ENCODE data around the gene ELMO1. TPM values are rescaled to one million over a fixed set of nuclear protein-coding genes. Genes with fewer than 3 reads are reported as not detected.

The ELMO1 gene
- total RNA-seq, 4 donors from 2014 or later: 24.6 to 120 (median 71.9) TPM

GRCh38 chr7:37068902-37069301, 379.8 kb downstream of the ELMO1 start:
- TF ChIP-seq POLR2A (IDR thresholded peaks at IDR 0.05) (no peak), EP300 (IDR thresholded peaks at IDR 0.05; ENCODE audit: low read depth) (no peak), POLR2AphosphoS5 (IDR thresholded peaks at IDR 0.05) (no peak)
- TF ChIP-seq, protein P1, sequence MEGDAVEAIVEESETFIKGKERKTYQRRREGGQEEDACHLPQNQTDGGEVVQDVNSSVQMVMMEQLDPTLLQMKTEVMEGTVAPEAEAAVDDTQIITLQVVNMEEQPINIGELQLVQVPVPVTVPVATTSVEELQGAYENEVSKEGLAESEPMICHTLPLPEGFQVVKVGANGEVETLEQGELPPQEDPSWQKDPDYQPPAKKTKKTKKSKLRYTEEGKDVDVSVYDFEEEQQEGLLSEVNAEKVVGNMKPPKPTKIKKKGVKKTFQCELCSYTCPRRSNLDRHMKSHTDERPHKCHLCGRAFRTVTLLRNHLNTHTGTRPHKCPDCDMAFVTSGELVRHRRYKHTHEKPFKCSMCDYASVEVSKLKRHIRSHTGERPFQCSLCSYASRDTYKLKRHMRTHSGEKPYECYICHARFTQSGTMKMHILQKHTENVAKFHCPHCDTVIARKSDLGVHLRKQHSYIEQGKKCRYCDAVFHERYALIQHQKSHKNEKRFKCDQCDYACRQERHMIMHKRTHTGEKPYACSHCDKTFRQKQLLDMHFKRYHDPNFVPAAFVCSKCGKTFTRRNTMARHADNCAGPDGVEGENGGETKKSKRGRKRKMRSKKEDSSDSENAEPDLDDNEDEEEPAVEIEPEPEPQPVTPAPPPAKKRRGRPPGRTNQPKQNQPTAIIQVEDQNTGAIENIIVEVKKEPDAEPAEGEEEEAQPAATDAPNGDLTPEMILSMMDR (IDR thresholded peaks at IDR 0.05): no peak
- WGBS, 2 donors (ENCODE audit: low coverage in 1 of 2): 40 to 47% methylated on average over 1 of the region's 1 CpG
- Histone ChIP-seq H3K9me3 (no peaks in the 10 kb centered on the region), H3K4me3 (no peak overlapping the region), H3K27ac (no peak overlapping the region), H3K27me3 (no peaks in the 10 kb centered on the region), H3K4me1 (no peaks in the 10 kb centered on the region), H3K36me3 (no peaks in the 10 kb centered on the region)
- in situ Hi-C loops (cut with MboI; ENCODE audit: low pct_ligation_motif_present in 1 of 4, low pct_unique_long_range_greater_than_20kb in 1 of 4, low sequenced_read_pairs in 3 of 4) (no loop called here), intact Hi-C loops (cut with DNase I; ENCODE audit: low total_unique reads) (no loop called here)
- no peak for DNase-seq

DNA sequence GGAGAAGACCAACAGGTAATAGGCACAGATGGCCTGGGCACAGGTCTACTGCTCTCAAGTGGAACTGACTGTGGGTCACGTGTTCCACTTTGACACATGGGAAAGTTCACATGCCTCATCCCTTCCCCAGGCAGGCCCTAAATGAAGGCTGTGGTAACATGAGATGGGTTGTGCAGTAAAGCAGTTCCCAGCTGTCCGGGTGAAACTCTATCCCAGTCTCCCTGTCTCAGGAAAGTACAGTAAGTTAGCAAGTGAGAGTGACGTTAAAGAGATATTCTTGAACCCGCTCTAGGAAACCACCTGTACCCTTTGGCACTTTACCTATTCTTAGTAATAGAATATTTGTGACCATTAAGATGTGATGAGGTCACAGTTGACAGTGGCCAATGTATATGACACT, 380.6 kb downstream of the ELMO1 start:
- intact Hi-C loops (cut with DNase I; ENCODE audit: low total_unique reads): no loop called here
- TF ChIP-seq POLR2A (IDR thresholded peaks at IDR 0.05): no peak
- TF ChIP-seq POLR2AphosphoS5 (IDR thresholded peaks at IDR 0.05): no peak
- TF ChIP-seq, protein P1 (IDR thresholded peaks at IDR 0.05): no peak
- TF ChIP-seq EP300 (IDR thresholded peaks at IDR 0.05; ENCODE audit: low read depth): no peak
- no peaks in the 10 kb centered on the region for H3K27me3 ChIP-seq
- WGBS, 2 donors (ENCODE audit: low coverage in 1 of 2): 81 to 93% methylated on average over 3 to 4 of the region's 4 CpGs
- in situ Hi-C loops (cut with MboI; ENCODE audit: low pct_ligation_motif_present in 1 of 4, low pct_unique_long_range_greater_than_20kb in 1 of 4, low sequenced_read_pairs in 3 of 4): no loop called here
- H3K36me3 ChIP-seq: no peaks in the 10 kb centered on the region
- H3K27ac ChIP-seq: no peak overlapping the region
- no peaks in the 10 kb centered on the region for H3K9me3 ChIP-seq
- H3K4me3 ChIP-seq: no peak overlapping the region
- H3K4me1 ChIP-seq: no peaks in the 10 kb centered on the region
- DNase-seq: no peak

DNA sequence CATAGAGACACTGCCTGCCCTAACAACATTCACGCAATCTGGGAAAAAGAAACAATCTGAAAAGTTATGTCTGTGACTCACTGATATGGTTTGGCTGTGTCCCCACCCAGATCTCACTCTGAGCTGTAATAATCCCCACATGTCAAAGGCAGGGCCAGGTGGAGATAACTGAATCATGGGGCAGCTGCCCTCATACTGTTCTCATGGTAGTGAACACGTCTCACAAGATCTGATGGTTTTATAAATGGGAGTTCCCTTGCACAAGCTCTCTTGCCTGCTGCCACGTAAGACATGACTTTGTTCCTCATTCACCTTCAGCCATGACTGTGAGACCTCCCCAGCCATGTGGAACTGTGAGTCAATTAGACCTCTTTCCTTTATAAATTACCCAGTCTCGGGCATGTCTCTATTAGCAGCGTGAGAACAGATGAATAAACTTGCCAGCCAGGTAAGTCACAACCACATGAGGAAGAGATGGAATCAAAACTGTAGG, 382.8 kb downstream of the ELMO1 start:
- WGBS, 2 donors (ENCODE audit: low coverage in 1 of 2): 65 to 72% methylated on average over 2 to 5 of the region's 5 CpGs
- no peaks in the 10 kb centered on the region for H3K36me3 ChIP-seq
- H3K27ac ChIP-seq: no peak overlapping the region
- intact Hi-C loops (cut with DNase I; ENCODE audit: low total_unique reads) (no loop called here), in situ Hi-C loops (cut with MboI; ENCODE audit: low pct_ligation_motif_present in 1 of 4, low pct_unique_long_range_greater_than_20kb in 1 of 4, low sequenced_read_pairs in 3 of 4) (no loop called here)
- no peak overlapping the region for H3K4me3 ChIP-seq
- H3K4me1 ChIP-seq: no peaks in the 10 kb centered on the region
- no peaks in the 10 kb centered on the region for H3K27me3 ChIP-seq
- no peak for TF ChIP-seq POLR2AphosphoS5 (IDR thresholded peaks at IDR 0.05)
- TF ChIP-seq, protein P1 (IDR thresholded peaks at IDR 0.05): no peak
- no peak for TF ChIP-seq EP300 (IDR thresholded peaks at IDR 0.05; ENCODE audit: low read depth)
- TF ChIP-seq POLR2A (IDR thresholded peaks at IDR 0.05): no peak
- no peak for DNase-seq
- H3K9me3 ChIP-seq: no peaks in the 10 kb centered on the region

DNA sequence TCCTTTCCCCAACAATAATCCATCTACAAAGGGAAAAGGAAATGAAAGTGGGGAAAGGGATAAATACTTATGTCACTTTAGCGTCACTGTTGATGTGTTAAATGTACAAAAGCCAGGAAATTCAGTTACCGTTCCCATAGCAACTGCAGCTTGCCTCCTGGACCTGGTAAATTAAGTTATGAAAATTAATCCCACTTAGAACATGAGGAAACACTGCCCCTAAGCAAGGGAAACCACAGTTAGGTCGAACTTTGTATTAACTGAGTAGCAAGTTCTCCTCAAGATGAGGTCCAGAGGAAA, 386.2 kb downstream of the ELMO1 start:
- no peak for DNase-seq
- Histone ChIP-seq H3K27me3 (no peaks in the 10 kb centered on the region), H3K4me1 (no peaks in the 10 kb centered on the region), H3K27ac (no peak overlapping the region), H3K9me3 (no peaks in the 10 kb centered on the region), H3K36me3 (no peaks in the 10 kb centered on the region), H3K4me3 (no peak overlapping the region)
- intact Hi-C loops (cut with DNase I; ENCODE audit: low total_unique reads) (no loop called here), in situ Hi-C loops (cut with MboI; ENCODE audit: low pct_ligation_motif_present in 1 of 4, low pct_unique_long_range_greater_than_20kb in 1 of 4, low sequenced_read_pairs in 3 of 4) (no loop called here)
- TF ChIP-seq POLR2AphosphoS5 (IDR thresholded peaks at IDR 0.05) (no peak), EP300 (IDR thresholded peaks at IDR 0.05; ENCODE audit: low read depth) (no peak), POLR2A (IDR thresholded peaks at IDR 0.05) (no peak)
- TF ChIP-seq, protein P1 (IDR thresholded peaks at IDR 0.05): no peak
- WGBS, 2 donors (ENCODE audit: low coverage in 1 of 2): 74 to 100% methylated on average over 2 to 3 of the region's 3 CpGs

Measured in transverse colon (tissue), 4 donors.